ENCODE results near the gene SPATA13. TPM values are rescaled to one million over a fixed set of nuclear protein-coding genes. Genes with fewer than 3 reads are reported as not detected.

Gene SPATA13
- total RNA-seq, 1 experiment from 2014 or later = 14.1 TPM

DNA sequence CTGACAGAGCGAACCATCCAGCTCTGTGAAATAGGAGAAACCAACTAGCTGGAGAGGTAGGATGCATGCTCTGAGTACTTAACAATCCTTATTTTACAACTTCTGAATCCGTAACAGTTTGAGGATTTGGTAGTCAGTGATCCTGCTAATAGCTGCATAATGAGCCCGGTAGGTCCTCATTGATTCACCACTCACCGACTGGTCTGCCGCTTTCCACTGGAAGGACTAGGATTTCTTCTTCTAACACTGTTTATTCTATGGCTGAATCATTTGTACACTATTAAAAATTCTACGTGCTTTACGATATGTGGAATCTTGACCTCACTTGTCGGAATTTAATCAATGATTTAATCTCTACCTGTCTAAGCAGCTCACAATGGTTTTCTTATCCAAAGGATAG lies 33.9 kb downstream of the SPATA13 start:
- Mint-ChIP-seq H3K36me3 (ENCODE audit: insufficient read depth in 1 of 3, low read depth in 3 of 3) (peaks cover 0 to 7% (median 5%) of the 10 kb centered on the region in 3 experiments; a peak in 5 of 7 replicates), H3K27me3 (ENCODE audit: low read depth) (no peaks in the 10 kb centered on the region), H3K4me1 (peaks cover 27 to 28% of the 10 kb centered on the region in 2 experiments), H3K9me3 (no peaks in the 10 kb centered on the region; a peak in 2 of 5 replicates), H3K27ac (no peak overlapping the region), H3K4me3 (no peak overlapping the region)
- DNase-seq = no peak
- Histone ChIP-seq H3K4me2 (ENCODE audit: insufficient read depth, insufficient read length, low read length) (no peak overlapping the region), H3K27me3 (ENCODE audit: insufficient read depth, low read length) (no peaks in the 10 kb centered on the region), H3K18ac (ENCODE audit: insufficient read length, low read depth, low read length) (no peak overlapping the region), H3K4ac (ENCODE audit: low read depth, low read length) (no peak overlapping the region), H3K4me1 (ENCODE audit: insufficient read depth, low read length) (peaks cover 6% of the 10 kb centered on the region; the same call in 1 of the 2 replicates), H3T11ph (ENCODE audit: low read length) (no peak overlapping the region), H3K56ac (ENCODE audit: insufficient read length, low read depth, low read length) (no peak overlapping the region), H3K23ac (ENCODE audit: insufficient read length, low read depth, low read length) (no peak overlapping the region), H4K91ac (ENCODE audit: insufficient read length, low read depth, low read length) (no peak overlapping the region), H2BK15ac (ENCODE audit: low read depth, low read length) (no peak overlapping the region), H2AK5ac (ENCODE audit: insufficient read length, low read length) (no peak overlapping the region), H3K9ac (ENCODE audit: extremely low read depth, insufficient read length, low read length) (no peak overlapping the region), H2BK12ac (ENCODE audit: insufficient read length, low read depth, low read length) (no peak overlapping the region), H4K5ac (ENCODE audit: insufficient read length, low read depth, low read length) (no peak overlapping the region), H2BK20ac (ENCODE audit: low read depth, low read length, poor library complexity, severe bottlenecking) (no peak overlapping the region), H2BK5ac (ENCODE audit: insufficient read length, low read length) (no peak overlapping the region), H4K20me1 (ENCODE audit: control insufficient read depth, insufficient read depth, insufficient read length) (no peaks in the 10 kb centered on the region), H2BK120ac (ENCODE audit: low read depth, low read length, poor library complexity, severe bottlenecking) (no peak overlapping the region), H3K14ac (ENCODE audit: insufficient read depth, low read length) (no peak overlapping the region), H3K9me3 (ENCODE audit: control insufficient read depth, low read depth, low read length) (no peaks in the 10 kb centered on the region), H3K79me1 (ENCODE audit: insufficient read depth, low read depth, low read length, poor library complexity, severe bottlenecking) (no peaks in the 10 kb centered on the region), H3K27ac (ENCODE audit: insufficient read length, low read depth, low read length) (no peak overlapping the region), H3K23me2 (ENCODE audit: insufficient read length, low read depth, low read length, poor library complexity, severe bottlenecking) (no peaks in the 10 kb centered on the region), H4K8ac (replicated peaks; ENCODE audit: insufficient read length, low read depth, low read length) (no peak overlapping the region), H2AFZ (ENCODE audit: low read length) (no peak overlapping the region), H3K79me2 (ENCODE audit: insufficient read depth, low read length) (peaks cover 2% of the 10 kb centered on the region; the same call in 1 of the 2 replicates)
- WGBS (ENCODE audit: extremely low coverage, insufficient read length, low lambda C conversion rate) = no CpG with 5 or more reads among the region's 8 CpGs
- TF ChIP-seq, protein P1, sequence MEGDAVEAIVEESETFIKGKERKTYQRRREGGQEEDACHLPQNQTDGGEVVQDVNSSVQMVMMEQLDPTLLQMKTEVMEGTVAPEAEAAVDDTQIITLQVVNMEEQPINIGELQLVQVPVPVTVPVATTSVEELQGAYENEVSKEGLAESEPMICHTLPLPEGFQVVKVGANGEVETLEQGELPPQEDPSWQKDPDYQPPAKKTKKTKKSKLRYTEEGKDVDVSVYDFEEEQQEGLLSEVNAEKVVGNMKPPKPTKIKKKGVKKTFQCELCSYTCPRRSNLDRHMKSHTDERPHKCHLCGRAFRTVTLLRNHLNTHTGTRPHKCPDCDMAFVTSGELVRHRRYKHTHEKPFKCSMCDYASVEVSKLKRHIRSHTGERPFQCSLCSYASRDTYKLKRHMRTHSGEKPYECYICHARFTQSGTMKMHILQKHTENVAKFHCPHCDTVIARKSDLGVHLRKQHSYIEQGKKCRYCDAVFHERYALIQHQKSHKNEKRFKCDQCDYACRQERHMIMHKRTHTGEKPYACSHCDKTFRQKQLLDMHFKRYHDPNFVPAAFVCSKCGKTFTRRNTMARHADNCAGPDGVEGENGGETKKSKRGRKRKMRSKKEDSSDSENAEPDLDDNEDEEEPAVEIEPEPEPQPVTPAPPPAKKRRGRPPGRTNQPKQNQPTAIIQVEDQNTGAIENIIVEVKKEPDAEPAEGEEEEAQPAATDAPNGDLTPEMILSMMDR (conservative IDR thresholded peaks at IDR 0.05) = no peak

Measured in H9 (cell line).